ENCODE measurements around the gene THAP4. TPM values are rescaled to one million over a fixed set of nuclear protein-coding genes. Genes with fewer than 3 reads are reported as not detected.

The THAP4 gene
- total and polyA plus RNA-seq, 3 experiments from 2014 or later: 42.3 to 51.9 (median 51.4) TPM

DNA sequence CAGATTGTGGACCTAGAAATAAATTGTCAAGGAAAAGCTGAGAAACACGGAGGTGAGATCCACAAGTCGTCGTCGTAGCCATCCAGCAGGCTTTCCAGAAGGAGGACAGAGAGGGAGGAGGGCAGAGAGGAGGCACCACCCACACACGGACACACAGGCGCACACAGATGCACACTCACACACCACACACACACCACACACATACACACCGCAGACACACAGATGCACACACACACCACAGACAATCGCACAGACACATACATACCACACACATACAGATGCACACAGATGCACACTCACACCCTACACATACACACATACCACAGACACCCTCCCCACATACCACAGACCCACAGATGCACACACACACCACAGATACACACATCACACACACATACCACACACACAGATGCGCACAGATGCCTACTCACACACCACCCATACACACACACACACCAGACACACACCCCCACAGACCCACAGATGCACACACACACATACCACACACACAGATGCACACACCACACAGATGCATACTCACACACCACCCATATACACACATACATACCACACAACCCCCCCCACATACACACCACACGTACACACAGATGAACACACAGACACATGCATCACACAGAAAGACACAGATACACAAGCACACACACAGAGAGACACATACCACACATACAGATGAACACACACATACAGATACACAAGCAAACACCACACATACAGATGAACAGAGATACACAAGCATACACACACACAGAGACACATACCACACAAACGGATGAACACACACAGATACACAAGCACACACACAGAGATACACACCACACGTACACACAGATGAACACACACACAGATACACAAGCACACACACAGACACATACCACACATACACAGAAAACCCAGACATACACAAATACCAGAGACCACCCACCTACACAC, 91.2 kb downstream of the THAP4 start:
- H3K4me1 Mint-ChIP-seq: peaks cover 0 to under 1% (median 0%) of the 10 kb centered on the region in 3 donors
- CTCF ChIA-PET: no interaction called here
- H3K27me3 Mint-ChIP-seq: peaks cover 19 to 21% of the 10 kb centered on the region in 2 donors
- H3K4me3 Mint-ChIP-seq: no peak overlapping the region
- Histone ChIP-seq H3K36me3 (ENCODE audit: insufficient read depth, low read length) (no peaks in the 10 kb centered on the region), H3K4me1 (ENCODE audit: insufficient read depth, low read length) (no peaks in the 10 kb centered on the region), H3K9me3 (ENCODE audit: low read length) (no peaks in the 10 kb centered on the region), H3K27me3 (ENCODE audit: insufficient read depth, low read length, poor library complexity, severe bottlenecking) (peaks cover 7% of the 10 kb centered on the region), H3K27ac (ENCODE audit: low read depth, low read length) (no peak overlapping the region), H3K4me3 (ENCODE audit: low read length) (no peak overlapping the region)
- POLR2A ChIA-PET: no interaction called here
- no peaks in the 10 kb centered on the region for H3K9me3 Mint-ChIP-seq
- no peak overlapping the region for H3K27ac Mint-ChIP-seq
- DNase-seq: no peak
- H3K36me3 Mint-ChIP-seq: no peaks in the 10 kb centered on the region

GRCh38 chr2:241545106-241545505, 91.9 kb downstream of the THAP4 start:
- no peak overlapping the region for H3K27ac ChIP-seq (ENCODE audit: low read depth, low read length)
- H3K9me3 Mint-ChIP-seq: no peaks in the 10 kb centered on the region
- no peaks in the 10 kb centered on the region for H3K4me1 ChIP-seq (ENCODE audit: insufficient read depth, low read length)
- peaks cover 12% of the 10 kb centered on the region for H3K27me3 ChIP-seq (ENCODE audit: insufficient read depth, low read length, poor library complexity, severe bottlenecking)
- peaks cover 0 to 5% (median 3%) of the 10 kb centered on the region in 3 donors for H3K4me1 Mint-ChIP-seq
- no peaks in the 10 kb centered on the region for H3K36me3 Mint-ChIP-seq
- no peak for DNase-seq
- no peaks in the 10 kb centered on the region for H3K9me3 ChIP-seq (ENCODE audit: low read length)
- ChIA-PET POLR2A (no interaction called here), CTCF (no interaction called here)
- no peak overlapping the region for H3K4me3 ChIP-seq (ENCODE audit: low read length)
- H3K4me3 Mint-ChIP-seq: no peak overlapping the region
- no peak overlapping the region for H3K27ac Mint-ChIP-seq
- H3K27me3 Mint-ChIP-seq: peaks cover 24 to 25% of the 10 kb centered on the region in 2 donors
- no peaks in the 10 kb centered on the region for H3K36me3 ChIP-seq (ENCODE audit: insufficient read depth, low read length)

DNA sequence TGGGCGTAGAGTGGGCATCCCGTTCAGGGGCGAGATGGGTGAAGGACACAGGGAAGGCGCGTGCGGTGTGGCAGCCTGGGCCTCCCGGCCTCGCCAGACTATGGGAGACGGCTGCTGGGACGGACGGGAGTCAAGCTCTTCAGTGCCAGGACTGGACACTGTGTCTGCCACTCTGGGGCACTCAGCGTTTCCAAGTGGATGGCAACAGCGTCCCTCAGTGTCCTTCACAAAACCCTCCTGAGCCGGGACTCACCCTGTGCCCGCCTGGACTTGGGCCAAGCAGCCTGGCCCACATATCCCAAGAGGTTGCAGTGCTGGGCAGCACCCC, 94.7 kb downstream of the THAP4 start:
- ChIA-PET POLR2A (no interaction called here), CTCF (no interaction called here)
- H3K9me3 ChIP-seq (ENCODE audit: low read length): no peaks in the 10 kb centered on the region
- H3K36me3 Mint-ChIP-seq: peaks cover 0 to 6% (median 0%) of the 10 kb centered on the region in 3 donors
- H3K27ac Mint-ChIP-seq: no peak overlapping the region
- H3K27me3 ChIP-seq (ENCODE audit: insufficient read depth, low read length, poor library complexity, severe bottlenecking): peaks cover 12% of the 10 kb centered on the region
- no peaks in the 10 kb centered on the region for H3K4me1 ChIP-seq (ENCODE audit: insufficient read depth, low read length)
- peak in 1 of 5 donors; percentile 26 for DNase-seq
- H3K4me1 Mint-ChIP-seq: peaks cover 0 to 5% (median 3%) of the 10 kb centered on the region in 3 donors
- H3K9me3 Mint-ChIP-seq: no peaks in the 10 kb centered on the region
- H3K27ac ChIP-seq (ENCODE audit: low read depth, low read length): no peak overlapping the region
- H3K27me3 Mint-ChIP-seq: peaks cover 22 to 23% of the 10 kb centered on the region in 2 donors
- H3K4me3 Mint-ChIP-seq: peak overlapping the region in 1 of 7 donors; percentile 23
- H3K4me3 ChIP-seq (ENCODE audit: low read length): no peak overlapping the region
- H3K36me3 ChIP-seq (ENCODE audit: insufficient read depth, low read length): no peaks in the 10 kb centered on the region

GRCh38 chr2:241541564-241542277, 95.2 kb downstream of the THAP4 start:
- H3K27ac Mint-ChIP-seq: no peak overlapping the region
- no peak overlapping the region for H3K27ac ChIP-seq (ENCODE audit: low read depth, low read length)
- no peak overlapping the region for H3K4me3 Mint-ChIP-seq
- no peaks in the 10 kb centered on the region for H3K36me3 ChIP-seq (ENCODE audit: insufficient read depth, low read length)
- peaks cover 12% of the 10 kb centered on the region for H3K27me3 ChIP-seq (ENCODE audit: insufficient read depth, low read length, poor library complexity, severe bottlenecking)
- CTCF ChIA-PET: no interaction called here
- no peaks in the 10 kb centered on the region for H3K9me3 ChIP-seq (ENCODE audit: low read length)
- no peaks in the 10 kb centered on the region for H3K9me3 Mint-ChIP-seq
- H3K4me3 ChIP-seq (ENCODE audit: low read length): no peak overlapping the region
- peaks cover 0 to 6% (median 0%) of the 10 kb centered on the region in 3 donors for H3K36me3 Mint-ChIP-seq
- peaks cover 19 to 23% of the 10 kb centered on the region in 2 donors for H3K27me3 Mint-ChIP-seq
- POLR2A ChIA-PET: no interaction called here
- H3K4me1 ChIP-seq (ENCODE audit: insufficient read depth, low read length): no peaks in the 10 kb centered on the region
- peaks cover 0 to 5% (median 3%) of the 10 kb centered on the region in 3 donors for H3K4me1 Mint-ChIP-seq
- DNase-seq: no peak

DNA sequence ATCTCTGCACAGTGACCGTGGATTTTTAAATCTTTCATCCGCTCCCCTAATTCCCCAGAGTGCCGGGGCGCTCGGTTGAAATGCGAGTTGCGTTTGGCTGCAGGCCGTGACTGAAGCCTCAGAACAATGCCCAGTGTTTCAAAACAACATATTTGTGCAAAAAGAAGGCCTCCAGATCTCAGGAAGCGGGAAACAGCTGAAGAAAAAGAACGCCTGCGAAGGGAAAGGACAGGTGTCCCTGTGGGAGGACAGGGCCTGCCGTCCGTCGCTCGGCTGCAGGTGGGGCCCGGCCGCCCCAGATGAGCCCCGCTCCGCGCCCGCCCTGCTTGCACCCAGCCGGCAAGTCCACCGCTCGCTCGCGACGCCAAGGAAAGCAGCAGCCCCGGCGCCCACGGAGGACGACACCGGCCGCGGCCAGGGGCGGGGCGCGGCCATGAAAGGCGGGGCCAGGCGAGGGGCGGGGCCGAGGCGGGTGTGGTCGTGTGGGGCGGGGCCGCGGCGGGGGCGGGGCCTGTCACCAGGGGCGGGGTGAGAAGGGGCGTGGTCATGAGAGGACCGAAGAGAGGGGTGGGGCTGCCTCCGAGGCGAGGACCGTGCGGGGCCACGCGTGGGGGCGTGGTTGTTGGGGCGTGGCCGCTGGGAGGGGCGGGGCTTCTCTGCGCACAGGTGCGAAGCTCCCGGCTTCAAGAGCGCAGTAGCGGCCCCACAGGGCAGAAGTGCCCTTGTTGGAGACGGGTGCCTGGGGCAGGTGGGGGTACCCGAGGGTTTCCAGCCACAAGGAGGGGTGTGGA, 96.0 kb downstream of the THAP4 start:
- peaks cover 0 to 6% (median 0%) of the 10 kb centered on the region in 3 donors for H3K36me3 Mint-ChIP-seq
- peak overlapping the region in 6 of 7 donors; percentile 36 to 62 (median 52) for H3K4me3 Mint-ChIP-seq
- ChIA-PET CTCF (no interaction called here), POLR2A (no interaction called here)
- Histone ChIP-seq H3K4me1 (ENCODE audit: insufficient read depth, low read length) (no peaks in the 10 kb centered on the region), H3K9me3 (ENCODE audit: low read length) (no peaks in the 10 kb centered on the region), H3K4me3 (ENCODE audit: low read length) (no peak overlapping the region), H3K27ac (ENCODE audit: low read depth, low read length) (no peak overlapping the region), H3K27me3 (ENCODE audit: insufficient read depth, low read length, poor library complexity, severe bottlenecking) (peaks cover 8% of the 10 kb centered on the region), H3K36me3 (ENCODE audit: insufficient read depth, low read length) (no peaks in the 10 kb centered on the region)
- H3K4me1 Mint-ChIP-seq: peaks cover 0 to 5% (median 3%) of the 10 kb centered on the region in 3 donors
- peaks cover 19 to 27% of the 10 kb centered on the region in 2 donors for H3K27me3 Mint-ChIP-seq
- peak in 4 of 5 donors; percentile 30 to 50 (median 40) for DNase-seq
- no peak overlapping the region for H3K27ac Mint-ChIP-seq
- H3K9me3 Mint-ChIP-seq: no peaks in the 10 kb centered on the region

DNA sequence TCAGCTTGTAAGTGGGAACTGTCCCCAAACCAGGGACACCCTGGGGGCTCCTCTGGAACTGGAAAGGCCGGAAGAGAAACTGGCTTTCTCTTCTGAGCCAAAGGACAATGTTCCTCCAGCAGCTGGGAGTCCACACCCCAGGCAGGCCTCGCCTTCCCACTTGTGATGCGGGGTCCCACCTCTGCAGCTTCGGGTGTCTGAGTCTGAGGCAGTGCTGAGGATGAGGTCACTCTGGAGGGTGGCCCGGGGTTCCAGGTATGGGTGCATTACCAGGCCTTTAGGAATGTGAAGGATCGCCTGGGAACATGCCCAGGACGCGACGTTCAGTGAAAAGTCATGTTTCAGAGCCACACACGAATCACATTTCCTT, 96.6 kb downstream of the THAP4 start:
- Histone ChIP-seq H3K9me3 (ENCODE audit: low read length) (no peaks in the 10 kb centered on the region), H3K27ac (ENCODE audit: low read depth, low read length) (no peak overlapping the region), H3K4me1 (ENCODE audit: insufficient read depth, low read length) (no peaks in the 10 kb centered on the region), H3K27me3 (ENCODE audit: insufficient read depth, low read length, poor library complexity, severe bottlenecking) (peaks cover 6% of the 10 kb centered on the region), H3K36me3 (ENCODE audit: insufficient read depth, low read length) (no peaks in the 10 kb centered on the region), H3K4me3 (ENCODE audit: low read length) (no peak overlapping the region)
- H3K27ac Mint-ChIP-seq: no peak overlapping the region
- no peak for DNase-seq
- ChIA-PET POLR2A (no interaction called here), CTCF (no interaction called here)
- peak overlapping the region in 5 of 7 donors; percentile 36 to 62 (median 49) for H3K4me3 Mint-ChIP-seq
- H3K9me3 Mint-ChIP-seq: no peaks in the 10 kb centered on the region
- H3K27me3 Mint-ChIP-seq: peaks cover 19 to 27% of the 10 kb centered on the region in 2 donors
- peaks cover 0 to 6% (median 0%) of the 10 kb centered on the region in 3 donors for H3K36me3 Mint-ChIP-seq
- peaks cover 0 to 5% (median 3%) of the 10 kb centered on the region in 3 donors for H3K4me1 Mint-ChIP-seq

- Histone ChIP-seq H3K9me3 (ENCODE audit: low read length) (no peaks in the 10 kb centered on the region), H3K27ac (ENCODE audit: low read depth, low read length) (no peak overlapping the region), H3K4me1 (ENCODE audit: insufficient read depth, low read length) (no peaks in the 10 kb centered on the region), H3K27me3 (ENCODE audit: insufficient read depth, low read length, poor library complexity, severe bottlenecking) (peaks cover 6% of the 10 kb centered on the region), H3K4me3 (ENCODE audit: low read length) (no peak overlapping the region), H3K36me3 (ENCODE audit: insufficient read depth, low read length) (no peaks in the 10 kb centered on the region)
- Mint-ChIP-seq H3K36me3 (peaks cover 0 to 6% (median 0%) of the 10 kb centered on the region in 3 donors), H3K4me3 (no peak overlapping the region), H3K4me1 (peaks cover 0 to 5% (median 3%) of the 10 kb centered on the region in 3 donors), H3K27me3 (peaks cover 19 to 27% of the 10 kb centered on the region in 2 donors), H3K9me3 (no peaks in the 10 kb centered on the region), H3K27ac (no peak overlapping the region)
- DNase-seq: peak in 1 of 5 donors; percentile 29
- ChIA-PET POLR2A (no interaction called here), CTCF (no interaction called here)
Measured at GRCh38 chr2:241539616-241540374, 97.2 kb downstream of the THAP4 start.

Data from CD8-positive, alpha-beta memory T cell (primary cell).